GM19467 (cell line): Measurements from ENCODE around the gene TPM1.

Experiments used
- ATAC-seq: cut with Tn5 transposase; IDR thresholded peaks from one replicate; pipeline ENCODE4 v1.9.1; 2021; ENCODE audit warnings: mild to moderate bottlenecking, moderate library complexity; ENCODE audit not compliant: unreplicated experiment

Gene TPM1

GRCh38 chr15:63052961-63053698 lies 10.6 kb downstream of the TPM1 start:
- no peak for ATAC-seq

GRCh38 chr15:63054281-63054683 lies 11.7 kb downstream of the TPM1 start:
- ATAC-seq = no peak

- ATAC-seq = no peak
Observed at GRCh38 chr15:63054985-63055384, 12.4 kb downstream of the TPM1 start.

- no peak for ATAC-seq
Observed at GRCh38 chr15:63056829-63057228, 14.3 kb downstream of the TPM1 start.

- ATAC-seq = no peak
Observed at GRCh38 chr15:63057468-63058345, 15.2 kb downstream of the TPM1 start.

DNA sequence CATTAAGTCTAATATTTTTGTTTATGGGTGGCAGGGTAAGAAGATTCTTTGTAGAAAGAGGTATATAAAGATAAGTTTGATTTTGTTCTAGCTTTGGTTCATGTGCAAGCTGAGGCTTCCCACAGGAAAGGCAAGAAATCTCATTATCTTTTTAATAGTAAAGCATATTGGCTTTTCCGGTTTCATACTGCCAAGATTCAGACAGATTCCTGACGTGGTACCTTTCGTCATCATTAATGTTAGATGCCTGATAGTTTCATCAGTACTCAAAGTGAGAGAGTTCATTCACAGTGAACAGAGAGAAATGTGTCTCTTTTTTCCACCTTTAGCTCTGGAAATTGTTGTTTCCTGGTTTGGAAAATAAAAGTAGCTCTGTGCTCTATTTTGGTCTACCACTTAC lies 16.5 kb downstream of the TPM1 start:
- ATAC-seq = no peak

- no peak for ATAC-seq
Observed at GRCh38 chr15:63059573-63060216, 17.1 kb downstream of the TPM1 start.

DNA sequence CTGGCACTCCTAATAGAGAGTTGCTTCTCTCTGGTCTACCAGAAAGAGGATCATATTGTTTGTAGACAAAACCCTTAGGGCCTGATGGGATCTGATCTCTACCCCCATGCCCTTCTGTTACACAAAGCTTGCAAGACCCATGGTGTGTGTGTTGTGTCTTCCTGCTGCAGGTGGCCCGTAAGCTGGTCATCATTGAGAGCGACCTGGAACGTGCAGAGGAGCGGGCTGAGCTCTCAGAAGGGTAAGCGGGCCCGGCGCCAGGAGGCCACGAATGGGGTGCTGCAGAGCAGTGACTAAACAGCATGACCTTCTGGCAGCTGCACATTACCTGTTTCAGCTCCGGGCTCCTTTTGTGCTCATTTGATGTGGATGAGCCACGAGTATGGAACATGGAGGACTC lies 18.2 kb downstream of the TPM1 start:
- no peak for ATAC-seq

GRCh38 chr15:63061975-63062374 lies 19.4 kb downstream of the TPM1 start:
- no peak for ATAC-seq

DNA sequence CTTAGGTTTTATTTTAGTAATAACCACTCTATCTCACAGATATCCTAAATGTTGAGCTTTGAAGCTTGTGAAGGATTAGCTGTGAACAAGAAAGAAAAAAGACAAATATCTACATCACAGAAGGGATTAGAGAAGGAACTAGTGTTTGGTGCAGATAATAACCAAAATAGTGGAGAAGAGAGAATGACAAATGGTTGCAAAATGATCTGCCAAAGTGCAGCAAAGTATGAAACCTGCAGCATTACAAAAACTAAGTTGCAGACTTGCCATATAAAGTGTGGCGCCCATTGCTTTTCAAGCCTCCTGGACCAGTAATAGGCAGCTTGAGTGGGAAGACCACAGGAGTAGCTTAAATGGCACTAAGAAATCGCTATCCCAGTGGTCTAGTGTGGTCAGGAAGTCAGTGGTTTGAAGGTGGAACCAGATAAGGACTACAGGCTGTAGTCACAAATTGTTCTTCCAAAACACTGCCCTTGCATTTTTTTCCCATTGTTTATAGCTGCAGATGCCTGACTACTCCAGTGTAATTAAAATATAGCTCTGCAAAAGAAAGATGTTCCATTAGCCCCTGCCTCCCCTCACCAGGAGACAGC lies 20.7 kb downstream of the TPM1 start:
- no peak for ATAC-seq

DNA sequence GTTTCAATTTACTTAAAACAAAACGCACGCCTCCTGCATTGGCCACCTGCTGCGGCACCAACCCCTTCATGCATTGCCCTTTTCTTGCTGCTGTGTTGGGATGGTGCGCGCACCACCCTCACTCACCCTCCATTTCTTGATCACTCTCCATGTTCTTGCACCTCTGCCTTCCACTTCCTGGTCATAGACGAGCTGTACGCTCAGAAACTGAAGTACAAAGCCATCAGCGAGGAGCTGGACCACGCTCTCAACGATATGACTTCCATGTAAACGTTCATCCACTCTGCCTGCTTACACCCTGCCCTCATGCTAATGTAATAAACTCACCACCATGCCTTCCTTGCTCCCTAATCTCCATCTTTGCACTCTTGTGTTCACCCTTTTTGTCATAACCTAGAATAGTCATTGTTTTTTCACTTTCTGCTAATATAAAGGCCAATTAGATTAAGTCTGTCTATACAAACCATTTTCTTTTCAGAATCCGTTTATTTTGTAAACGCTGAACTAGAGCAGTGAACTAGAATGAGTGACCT lies 21.4 kb downstream of the TPM1 start:
- ATAC-seq = no peak

- ATAC-seq = no peak
Observed at GRCh38 chr15:63065262-63066221, 23.0 kb downstream of the TPM1 start.

DNA sequence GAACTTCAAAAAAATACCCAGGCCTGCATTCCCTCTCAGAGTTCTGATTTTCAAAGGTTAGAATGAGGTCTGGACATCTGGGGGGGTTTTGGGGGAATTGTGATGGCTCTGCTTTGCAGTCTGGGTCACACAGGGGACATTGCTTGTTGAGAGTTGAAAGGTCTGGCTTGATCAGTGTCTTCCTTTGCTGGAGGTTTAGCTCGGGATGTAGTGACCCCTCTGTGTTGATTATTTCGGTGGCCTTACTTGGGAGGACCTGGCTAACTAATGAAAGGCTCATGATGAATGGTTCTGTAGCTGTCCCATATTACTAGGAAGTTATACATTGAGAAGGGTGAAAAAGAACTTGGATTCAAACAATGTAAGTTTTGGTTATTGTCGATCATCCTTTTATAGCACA lies 23.7 kb downstream of the TPM1 start:
- no peak for ATAC-seq

DNA sequence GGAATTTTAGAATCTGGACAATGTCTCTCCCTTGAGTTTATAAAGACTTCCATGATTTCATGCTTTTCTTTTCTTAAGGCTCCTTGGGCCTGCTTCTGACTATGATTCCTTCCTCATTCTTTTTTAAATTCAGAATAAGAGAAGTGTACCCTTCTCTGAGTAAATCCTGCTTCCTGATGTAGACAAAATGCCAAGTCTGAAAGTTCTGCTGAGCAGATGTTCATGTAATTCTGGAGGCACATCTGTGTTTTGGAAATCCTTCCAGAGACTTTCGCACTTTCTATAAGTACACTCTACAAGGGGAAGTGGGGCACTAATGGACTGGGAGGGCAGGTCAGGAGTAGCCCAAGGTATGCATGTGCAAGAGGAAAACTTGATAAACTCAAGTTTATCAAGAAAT lies 24.8 kb downstream of the TPM1 start:
- no peak for ATAC-seq

DNA sequence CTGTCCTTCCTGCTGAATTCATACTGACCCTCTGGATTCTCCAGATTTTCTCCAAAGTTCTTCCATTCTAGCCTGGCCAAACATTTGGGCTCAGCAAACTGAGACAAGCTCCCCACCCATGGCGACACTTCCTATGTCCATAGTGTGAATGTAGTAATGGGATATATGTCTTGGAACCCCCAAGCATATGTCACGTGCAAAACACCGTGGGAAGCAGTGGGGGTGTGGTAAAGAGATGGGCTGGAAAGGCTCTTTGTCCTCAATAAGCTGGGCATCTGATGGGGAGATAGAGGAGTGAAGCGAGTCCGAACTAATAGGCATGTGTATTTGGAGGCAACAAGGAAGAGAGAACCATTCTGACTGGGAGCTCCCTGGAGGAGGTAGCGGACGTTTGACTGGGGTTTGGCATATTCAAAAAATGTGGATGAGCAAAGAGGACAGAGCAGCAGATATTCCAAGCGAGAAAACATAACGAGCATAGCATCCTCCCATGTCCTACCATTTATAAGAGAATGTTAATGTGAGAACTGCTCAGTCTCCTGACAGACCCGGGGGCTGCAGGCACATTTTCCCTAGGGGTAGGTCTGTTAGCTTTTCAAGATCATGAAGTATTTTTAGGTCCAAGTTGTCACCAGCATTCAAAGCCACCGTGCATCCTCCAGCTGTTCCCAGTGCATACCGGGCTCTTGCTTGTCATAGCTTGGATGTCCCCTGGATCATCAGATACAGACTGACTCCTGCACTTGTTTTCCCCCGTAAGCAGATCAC lies 25.6 kb downstream of the TPM1 start:
- no peak for ATAC-seq

- no peak for ATAC-seq
Observed at GRCh38 chr15:63069616-63070090, 27.1 kb downstream of the TPM1 start.

DNA sequence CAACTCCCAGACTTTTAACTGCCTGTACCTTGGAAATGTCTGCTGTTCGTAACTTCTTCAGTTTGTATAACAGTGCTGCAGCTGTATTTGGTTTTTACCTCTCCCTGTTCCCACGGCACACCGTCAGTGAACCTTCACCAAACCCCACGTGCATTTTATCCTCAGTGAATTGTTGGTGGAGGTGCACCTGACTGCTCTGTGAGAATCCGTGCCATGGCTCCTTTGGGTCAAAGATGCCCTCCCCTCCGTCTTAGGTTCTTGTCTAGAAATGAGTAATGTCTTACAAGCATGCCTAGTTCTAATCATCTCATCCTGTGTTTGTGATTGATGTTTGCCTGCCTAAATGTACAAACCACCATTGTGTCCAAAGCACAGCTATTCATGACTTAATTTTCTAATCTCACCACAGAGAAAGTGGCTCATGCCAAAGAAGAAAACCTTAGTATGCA lies 28.2 kb downstream of the TPM1 start:
- no peak for ATAC-seq

- ATAC-seq = no peak
Observed at GRCh38 chr15:63071288-63071909, 28.9 kb downstream of the TPM1 start.
